Activated CD8-positive, alpha-beta memory T cell treated with anti-CD3 and anti-CD28 coated beads, Interleukin-2, amount 50 U/mL, for 48 hours (primary cell): ENCODE data around the gene BRMS1.
"Not testable (repeated sequence)": the region's sequence is repeated elsewhere in the genome, so short reads cannot be mapped to it uniquely, and the experiment has no call there.

ENCODE experiments used
- DNase-seq: peaks from one replicate; pipeline ENCODE4 v3.0.0-alpha.2; 2020

The BRMS1 gene

DNA sequence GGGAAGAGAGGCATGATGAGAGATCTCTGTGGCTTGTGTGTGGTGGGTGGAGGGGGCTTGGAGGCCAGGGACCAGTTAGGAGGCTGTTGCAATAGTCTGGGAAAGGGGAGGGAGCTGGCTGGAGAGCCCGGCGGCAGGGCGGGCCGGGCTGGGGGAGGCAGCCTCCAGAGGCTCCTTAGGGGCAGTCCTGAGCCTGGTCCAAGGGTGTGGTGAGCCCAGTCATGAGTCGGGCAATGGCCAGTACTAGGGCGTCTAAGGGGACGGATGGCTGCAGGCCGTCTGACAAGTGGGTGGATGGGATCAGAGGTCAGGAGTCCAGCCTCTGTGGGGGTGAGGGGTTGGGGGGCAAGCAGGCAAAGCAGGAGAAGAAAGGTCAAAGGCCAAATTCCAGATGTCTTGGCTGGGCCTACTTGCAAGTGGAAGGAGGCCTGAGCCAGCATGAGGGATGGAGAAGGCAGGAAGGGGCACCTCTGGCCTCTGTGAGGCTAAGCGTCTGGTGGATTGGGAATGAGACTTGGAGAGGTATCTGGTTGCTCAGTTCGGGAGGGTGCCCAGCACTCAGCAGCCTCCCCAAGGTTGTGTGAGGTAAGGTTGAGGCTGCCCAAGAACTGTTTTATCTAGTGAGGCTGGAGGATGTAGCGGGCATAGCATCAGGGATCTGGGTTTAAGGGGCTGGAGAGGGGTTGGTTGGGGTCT lies 22.0 kb downstream of the BRMS1 start:
- no peak for DNase-seq

DNA sequence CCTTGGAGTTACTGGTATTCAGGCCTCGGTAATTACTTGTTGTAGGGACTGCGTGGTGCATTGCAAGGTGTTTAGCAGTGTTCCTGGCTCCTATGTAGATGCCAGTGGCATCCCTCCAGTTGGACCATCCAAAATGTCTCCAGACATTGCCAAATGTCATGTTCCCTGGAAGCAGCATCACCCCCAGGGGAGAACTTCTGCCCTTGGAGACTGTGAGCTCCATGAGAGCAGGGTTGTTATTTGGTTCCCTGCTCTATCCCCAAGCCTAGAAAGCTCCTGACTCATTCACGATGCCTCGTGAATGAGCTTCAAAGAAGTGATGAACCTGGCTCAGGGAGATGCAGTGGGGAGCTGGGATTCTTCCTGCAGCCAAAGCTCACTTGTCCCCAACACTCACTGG lies 23.3 kb downstream of the BRMS1 start:
- no peak for DNase-seq

DNA sequence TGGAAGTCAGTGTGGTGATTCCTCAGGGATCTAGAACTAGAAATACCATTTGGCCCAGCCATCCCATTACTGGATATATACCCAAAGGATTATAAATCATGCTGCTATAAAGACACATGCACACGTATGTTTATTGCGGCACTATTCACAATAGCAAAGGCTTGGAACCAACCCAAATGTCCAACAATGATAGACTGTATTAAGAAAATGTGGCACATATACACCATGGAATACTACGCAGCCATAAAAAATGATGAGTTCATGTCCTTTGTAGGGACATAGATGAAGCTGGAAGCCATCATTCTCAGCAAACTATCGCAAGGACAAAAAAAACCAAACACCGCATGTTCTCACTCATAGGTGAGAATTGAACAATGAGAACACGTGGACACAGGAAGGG lies 24.2 kb downstream of the BRMS1 start:
- DNase-seq, result not testable (repeated sequence)

DNA sequence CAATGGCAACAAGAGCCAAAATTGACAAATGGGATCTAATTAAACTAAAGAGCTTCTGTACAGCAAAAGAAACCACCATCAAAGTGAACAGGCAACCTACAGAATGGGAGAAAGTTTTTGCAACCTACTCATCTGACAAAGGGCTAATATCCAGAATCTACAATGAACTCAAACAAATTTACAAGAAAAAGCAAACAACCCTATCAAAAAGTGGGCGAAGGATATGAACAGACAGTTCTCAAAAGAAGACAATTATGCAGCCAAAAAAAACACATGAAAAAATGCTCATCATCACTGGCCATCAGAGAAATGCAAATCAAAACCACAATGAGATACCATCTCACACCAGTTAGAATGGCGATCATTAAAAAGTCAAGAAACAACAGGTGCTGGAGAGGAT lies 24.6 kb downstream of the BRMS1 start:
- not testable (repeated sequence) for DNase-seq

DNA sequence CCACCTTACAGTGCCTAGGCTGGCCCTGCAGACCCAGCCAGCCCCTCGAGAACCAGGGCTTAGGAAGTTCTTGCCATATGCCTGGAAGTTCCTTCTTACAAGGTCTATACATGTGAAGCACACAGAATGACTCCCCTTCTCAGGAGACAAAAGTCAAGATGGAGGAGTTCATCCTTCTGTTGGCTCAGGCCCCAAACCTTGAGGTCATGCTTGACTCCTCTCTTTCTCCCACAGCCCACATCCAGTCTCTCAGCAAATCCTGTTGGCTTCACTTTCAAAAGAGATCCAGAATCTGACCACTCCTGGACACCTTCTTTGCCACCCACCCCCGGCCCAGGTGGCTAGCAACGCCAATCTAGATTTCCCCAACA lies 26.3 kb downstream of the BRMS1 start:
- DNase-seq, result peak; percentile 46

DNA sequence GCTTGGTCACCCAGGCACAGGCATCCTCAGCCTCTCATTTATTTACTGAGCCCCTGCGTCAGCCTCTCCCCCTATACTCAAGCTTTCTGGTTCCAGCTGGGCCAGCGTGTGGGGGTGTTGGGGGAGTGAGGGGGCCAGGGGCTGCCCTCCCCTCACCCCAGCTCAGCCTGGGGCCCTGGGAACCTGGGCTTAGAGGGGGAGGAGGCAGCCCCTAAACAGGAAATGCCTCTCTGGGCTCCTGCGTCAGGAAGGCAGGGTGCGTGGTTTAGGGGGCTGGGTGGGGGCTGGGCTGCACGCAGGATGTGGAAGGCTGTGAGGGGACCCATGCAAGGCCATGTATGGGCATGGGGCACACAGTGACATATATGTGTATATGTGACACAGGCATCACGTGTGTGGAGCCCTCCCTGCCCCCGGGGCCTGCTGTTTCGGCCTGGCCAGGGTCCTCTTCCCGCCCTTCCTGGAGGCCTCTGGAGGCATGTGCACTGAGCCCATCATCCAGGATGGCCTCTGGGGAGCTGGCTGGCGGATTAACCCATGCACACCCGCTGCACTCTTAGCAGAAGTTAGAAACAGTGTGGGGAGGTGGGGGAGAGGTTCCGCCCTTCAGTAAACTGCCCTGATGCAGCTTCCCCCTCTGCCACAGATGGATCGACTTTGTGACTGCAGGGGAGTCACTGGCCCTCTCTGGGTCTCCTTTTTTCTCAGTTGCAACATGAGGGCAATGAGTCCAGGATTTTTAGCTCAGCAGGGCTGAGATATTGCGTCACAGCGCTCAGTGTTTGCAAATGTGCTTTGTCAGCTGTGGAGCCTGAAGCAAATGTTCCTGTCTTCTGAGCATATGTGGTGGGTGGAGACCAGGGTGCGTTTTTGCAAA lies 26.9 kb downstream of the BRMS1 start:
- peak; percentile 79 for DNase-seq

DNA sequence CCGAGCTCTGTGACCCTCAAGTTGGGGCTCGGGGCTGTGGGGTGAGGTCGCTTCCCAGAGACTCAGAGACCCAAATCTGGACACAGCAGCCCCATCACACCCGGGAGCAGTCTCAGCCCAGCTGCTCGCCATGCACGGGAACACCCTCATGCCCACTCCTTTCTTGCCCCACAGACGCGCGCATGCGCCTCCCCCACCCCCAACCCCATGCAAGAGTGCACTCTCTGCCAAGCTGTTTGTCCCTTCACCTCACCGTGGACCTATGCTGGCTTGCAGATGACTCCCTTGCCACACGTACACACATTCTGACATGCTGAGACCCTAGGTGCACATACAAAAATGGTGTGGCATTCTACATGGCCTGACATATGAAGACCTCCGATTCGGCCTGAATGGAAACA lies 27.6 kb downstream of the BRMS1 start:
- DNase-seq, result peak; percentile 79

DNA sequence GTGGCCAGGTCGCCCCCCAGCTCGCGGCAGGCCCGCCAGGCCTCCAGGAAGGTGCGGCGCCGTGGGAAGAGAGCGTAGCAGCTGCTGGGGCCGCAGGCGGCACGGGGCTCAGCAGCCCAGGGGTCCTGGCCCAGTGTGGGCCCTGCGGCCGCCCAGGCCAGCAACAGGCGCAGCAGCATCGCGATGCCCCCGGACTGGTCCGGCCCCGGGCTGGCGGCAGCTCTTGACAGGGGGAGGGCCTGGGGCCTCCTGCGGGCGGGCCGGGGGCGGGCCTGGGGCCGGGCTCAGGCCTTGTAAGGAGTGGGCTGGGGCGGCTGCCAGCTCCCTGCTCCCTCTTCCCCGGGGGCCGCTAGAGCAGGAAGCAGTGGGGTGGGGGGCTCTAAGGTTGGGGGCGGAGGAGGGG lies 28.1 kb downstream of the BRMS1 start, which contains the start of gene CD248:
TSS of gene CD248 (minus strand) at position 196 of the 403 bp plus-strand sequence. CDS start at position 179, 17 bp downstream.
- DNase-seq, result no peak

DNA sequence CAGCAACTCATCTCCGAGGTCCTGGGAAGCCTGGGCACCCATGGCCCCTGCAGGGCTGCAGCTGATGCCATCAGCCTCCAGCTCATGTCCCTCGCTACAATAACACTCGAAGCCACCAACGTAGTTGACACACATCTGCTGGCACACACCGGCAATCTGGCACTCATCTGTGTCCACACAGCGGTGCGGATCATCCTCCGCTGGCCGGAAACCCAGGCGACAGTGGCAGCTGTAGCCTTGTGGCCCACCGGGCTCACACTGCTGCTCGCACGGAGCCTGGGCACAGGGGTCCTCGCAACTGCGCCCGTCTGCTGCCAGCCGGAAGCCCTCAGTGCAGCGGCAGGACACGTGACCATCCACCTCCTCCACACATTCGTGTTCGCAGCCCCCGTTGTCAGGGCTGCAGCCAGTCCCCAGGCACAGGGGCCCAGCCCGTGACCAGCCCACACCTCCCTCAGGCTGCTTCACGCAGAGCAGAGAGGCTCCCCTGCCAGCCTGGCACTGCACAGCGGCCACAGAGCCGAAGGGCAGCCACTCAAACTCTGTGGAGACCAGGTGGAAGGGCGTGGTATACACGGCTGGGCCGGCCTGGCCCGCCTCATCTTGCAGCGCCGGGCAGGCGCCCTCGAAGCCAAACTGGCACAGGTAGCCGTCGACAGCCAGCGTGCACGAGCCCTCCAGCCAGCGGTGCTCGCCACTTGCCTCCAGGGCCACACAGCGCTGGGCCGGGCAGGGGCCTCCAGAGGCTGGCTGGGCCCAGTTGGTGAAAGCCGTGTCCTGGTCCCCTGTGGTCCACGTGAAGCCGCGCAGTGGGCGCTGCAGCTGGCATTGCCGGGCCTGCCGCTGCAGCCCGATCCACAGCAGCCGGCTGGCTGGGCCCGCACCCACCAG lies 28.7 kb downstream of the BRMS1 start:
- peak; percentile 68 for DNase-seq

DNA sequence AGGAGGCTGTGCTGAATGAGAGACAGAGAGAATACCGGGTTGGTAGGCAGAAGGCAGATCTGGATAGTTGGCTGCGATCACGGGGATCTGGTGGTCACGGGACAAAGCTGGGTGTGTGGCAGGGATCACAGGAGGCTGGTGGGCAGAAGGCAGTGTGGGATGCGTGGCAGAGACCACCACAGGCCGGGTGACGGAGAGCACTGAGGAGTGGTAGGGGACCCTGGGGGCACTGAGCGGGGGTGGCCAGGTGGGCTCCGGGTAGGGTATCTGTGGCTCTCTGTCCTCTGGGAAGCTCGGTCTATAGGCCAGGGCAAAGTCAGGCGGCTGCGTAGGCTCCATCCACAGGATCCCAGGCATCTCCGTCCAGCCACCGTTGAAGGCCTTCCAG lies 29.4 kb downstream of the BRMS1 start:
- no peak for DNase-seq

DNA sequence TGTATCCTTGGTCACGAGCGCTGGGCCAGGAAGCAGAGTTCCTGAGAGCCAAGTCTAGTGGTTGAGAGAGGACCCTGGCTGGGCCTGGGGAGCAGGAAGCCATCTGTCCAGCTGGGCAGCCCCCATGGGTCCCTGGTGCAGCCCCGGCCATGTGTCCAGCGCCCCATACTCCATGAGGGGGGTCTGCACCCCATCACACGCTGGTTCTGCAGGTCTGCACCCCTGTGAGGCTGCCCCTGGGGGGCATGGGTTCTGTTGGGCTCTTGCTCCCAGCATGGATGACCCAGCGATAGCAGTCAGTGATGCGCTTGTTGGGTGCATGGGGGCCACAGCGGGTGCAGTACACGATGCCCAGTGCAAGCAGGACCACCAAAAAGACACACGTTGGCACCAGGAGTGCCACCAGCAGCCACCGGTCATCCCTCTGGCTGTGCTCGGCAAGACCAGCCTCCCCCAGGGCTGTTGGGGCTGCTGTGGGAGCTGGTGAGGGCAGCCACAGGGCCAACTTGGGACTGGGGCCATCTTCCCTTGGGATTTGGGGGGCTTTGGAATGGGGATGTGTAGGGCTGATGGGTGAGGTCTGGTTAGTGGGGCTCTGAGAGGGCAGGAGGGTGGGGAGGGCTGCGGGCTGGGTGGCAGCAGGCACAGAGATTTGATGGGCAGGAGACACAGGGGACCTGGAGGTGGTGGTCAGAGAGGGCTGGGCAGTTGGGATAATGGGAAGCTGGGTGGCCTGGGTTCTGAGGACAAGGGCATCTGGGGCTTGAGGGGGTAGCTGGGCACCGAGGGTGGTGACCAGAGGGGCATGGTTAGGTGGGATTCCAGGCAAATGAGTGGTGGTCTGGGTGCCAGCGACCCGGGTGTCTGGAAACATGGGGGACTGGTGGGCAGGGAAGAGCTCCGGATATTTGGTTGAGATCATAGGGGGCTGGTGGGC lies 30.1 kb downstream of the BRMS1 start:
- DNase-seq, result peak; percentile 57

DNA sequence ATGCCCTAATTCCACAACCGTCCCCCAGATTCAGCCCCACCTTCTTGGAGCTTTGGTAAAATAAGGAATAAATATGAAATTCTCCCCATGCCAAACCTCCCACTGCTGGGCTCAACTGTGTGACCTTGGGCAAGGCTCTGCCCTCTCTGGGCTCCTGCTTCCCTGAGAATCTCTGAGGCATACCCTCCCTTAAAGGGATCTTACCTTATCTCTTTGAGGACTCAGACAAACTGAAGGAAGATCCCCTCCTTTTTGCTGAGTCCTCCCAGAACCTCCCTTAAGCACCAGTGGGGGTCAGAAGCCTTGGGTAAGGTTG lies 30.8 kb downstream of the BRMS1 start:
- DNase-seq, result no peak

DNA sequence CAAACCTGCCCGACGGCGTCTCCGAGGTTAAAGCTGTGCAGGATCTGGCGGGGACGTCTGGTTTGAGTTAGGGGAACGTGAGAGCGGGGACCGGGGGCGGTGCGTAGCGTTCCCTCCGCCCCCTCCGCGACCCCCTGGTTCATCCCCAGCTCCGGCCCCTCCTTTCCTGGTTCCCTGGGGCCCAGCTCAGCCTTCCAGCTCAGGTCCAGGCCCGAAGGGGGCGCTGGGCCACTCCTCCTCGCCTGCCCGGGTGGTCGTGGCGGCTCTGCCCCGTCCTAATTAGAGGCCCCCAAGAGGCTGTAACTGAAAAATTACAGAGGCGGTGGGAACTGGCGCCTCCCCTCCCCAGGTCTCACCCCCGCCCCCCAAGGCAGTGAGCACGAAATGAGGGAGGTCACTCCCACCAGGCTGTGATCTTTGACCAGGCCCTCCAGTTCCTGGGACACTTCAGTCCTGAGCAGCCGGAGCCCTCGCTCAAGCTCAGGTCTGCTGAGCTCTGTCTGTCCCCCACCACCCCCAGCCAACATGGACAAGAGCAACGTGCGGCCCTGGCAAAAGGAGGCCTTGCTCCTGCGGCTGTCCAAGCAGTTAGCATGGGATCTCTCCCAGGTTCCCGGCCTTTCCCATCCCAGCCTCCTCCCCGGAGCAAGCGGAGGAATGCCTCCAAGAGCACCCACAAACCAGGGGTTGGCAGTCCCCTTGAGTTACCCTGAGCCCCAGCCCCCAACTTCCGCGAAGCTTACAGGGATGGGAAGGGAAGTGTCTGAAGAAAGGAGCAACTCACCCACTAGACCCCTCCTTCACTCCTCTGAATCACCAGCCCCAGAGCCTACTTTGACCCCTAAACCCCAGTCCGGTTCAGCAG lies 31.4 kb downstream of the BRMS1 start:
- DNase-seq, result peak; percentile 65

DNA sequence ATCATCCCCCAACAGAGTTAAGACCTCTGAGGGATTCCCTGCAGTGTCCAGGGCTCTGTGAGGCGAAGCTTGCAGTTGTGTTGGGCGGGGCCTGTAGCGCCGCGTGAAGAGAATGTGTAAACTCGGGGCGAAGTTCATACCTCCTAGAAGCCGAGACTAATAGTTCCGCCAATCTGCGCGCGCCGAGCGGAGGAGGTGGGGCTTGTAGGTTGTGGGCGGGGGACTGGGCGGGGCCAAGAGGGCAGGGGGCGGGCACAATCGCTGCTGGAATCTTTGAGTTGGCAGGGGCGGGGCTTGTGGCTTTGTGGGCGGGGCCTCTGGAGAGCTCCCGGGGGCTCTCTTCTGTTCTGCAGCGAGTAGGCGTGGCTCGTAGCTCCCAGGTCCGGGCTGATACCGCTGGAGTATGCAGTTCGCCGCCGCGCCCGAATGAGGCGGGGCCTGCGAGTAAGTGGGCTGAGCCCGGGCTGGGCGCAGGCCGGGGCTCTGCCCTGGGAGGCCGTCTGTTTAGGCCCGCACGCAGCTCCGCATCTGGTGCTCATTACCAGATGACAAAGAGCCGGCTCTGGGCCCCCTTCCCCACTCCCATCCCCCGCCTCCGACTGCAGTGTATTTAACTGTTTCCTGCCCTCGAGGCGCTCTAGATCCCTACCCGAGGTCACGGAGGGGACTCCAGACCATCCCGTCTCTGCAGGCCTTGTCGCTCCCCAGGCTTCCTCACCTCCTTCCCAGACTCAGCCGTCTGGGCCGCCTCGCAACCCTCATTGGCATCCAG lies 32.2 kb downstream of the BRMS1 start:
- DNase-seq, result peak; percentile 100

DNA sequence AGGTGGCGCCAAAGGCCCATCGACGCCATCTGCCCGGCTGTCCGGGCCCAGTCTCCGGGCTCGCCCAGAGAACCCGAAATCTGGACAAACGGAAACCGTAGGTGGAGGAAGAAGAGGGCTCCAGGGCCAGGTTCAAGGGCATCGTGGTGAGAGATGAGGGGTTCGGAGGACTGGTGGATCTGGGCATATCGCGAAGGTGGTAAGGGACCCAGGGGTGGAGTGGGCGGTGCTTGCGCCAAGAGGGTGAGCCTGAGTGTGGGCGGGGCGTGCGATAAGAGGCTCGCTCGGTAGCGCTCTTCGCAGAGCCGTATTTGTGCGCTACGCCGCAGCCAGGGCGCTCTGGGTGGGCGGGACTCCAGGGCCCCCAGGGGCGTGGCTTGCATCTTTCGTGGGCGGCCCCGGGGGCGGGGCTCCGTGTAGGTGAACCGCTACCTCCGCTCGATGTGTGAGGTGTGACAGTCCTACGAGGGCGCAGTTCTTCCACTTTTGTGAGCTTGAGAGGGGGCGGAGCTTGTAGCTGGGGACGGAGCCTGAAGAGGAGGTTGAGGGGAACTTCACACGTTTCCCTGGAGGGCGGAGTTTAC lies 32.8 kb downstream of the BRMS1 start:
- DNase-seq, result peak; percentile 99

DNA sequence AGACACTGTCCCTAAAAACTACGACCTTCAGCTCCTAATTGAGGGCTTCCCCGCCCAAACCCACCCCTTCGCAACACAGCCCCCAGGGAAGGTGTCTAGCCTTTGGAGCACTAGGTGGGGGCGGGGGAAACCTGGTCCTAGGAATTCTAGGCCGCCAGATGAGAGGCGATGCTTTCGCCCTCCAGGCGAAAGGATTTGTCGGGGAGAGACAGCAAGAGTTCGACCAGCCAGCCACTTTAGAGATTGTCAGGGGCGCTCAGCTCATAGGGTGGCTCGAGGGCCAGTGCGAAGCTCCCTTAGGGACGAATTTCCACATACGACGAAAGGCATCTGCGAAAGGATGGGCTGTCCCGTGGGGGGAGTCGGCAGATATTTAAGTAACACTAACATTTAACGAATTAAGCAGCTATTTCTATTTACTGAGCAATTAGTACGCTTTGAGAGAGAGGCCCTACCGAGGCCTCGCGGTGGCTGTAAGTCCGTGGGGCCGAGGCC lies 33.4 kb downstream of the BRMS1 start:
- DNase-seq, result no peak

DNA sequence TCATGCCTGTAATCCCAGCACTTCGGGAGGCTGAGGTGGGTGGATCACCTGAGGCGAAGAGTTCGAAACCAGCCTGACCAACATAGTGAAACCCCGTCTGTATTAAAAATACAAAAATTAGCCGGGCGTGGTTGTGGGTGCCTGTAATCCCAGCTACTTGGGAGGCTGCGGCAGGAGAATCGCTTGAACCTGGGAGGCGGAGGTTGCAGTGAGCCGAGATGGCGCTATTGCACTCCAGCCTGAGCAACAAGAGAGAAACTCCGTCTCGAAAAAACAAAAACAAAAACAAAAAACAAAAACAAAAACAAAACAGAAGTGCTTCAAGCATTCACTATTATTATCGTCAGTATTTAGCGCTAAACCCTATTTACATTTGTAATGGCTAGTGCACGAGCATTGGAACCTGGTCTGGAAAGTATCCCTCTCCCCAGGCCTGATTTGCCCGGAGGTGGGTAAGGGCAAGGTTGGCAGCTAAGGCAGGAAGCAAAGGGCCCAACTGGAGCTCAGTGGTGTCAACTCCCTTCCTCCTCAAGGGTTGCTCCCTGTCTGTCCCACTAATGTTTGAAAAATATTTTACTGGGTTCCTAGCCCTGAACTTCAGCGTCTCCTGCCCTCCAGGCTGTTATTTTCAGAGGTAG lies 34.0 kb downstream of the BRMS1 start:
- DNase-seq, result not testable (repeated sequence)

DNA sequence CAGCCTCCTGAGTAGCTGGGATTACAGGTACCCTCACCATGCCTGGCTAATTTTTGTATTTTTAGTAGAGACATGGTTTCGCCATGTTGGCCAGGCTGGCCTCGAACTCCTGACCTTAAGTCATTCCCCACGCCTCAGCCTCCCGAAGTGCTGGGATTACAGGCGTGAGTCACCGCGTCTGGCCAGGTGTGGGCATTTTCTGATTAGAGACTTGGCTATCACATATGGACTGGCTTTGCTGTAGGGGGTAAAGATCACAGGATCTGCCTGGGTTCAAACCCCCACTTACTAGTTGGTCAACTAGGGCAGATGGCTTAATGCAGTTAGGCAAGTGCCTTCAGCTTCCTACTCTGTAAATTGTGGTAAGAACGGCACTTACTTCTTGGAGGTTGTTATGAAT lies 34.6 kb downstream of the BRMS1 start:
- DNase-seq, result no peak

DNA sequence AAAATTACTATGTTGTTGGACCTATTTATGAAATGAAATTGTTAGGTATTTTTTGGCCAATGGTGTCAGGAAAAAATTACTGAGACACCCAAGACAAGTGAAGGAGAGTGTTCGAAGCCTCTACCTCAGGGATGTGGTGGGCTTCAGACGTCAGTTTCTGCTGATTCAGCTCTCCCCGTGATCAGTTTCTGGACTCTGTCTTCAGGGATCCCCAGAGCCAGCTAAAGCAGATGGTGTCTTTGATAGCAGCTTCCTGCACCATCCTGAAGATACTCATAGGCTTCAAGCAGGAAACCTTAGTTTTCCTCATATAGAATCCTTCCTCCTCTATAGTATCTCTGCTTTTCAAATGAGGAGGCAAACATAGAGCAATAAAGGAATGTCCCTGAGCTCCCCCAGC lies 35.4 kb downstream of the BRMS1 start:
- no peak for DNase-seq
